KMS-11 (cell line): ENCODE data around the gene SLC5A12.
A peak's percentile ranks its signal among the peaks of the same experiment; 100 is the strongest.
"Not testable (repeated sequence)": the region's sequence is repeated elsewhere in the genome, so short reads cannot be mapped to it uniquely, and the experiment has no call there.

Source experiments
- H2AFZ ChIP-seq: fragments of 200-600 bp; sonication (generic); 2 replicates; pipeline ENCODE4 v1.6.1; 2016; ENCODE audit warnings: antibody characterized with exemption, mixed run types, low read depth
- H3K27ac ChIP-seq: fragments of 200-600 bp; sonication (generic); 2 replicates; pipeline ENCODE4 v1.6.1; 2016; ENCODE audit warnings: mild to moderate bottlenecking, mixed run types
- H3K27me3 ChIP-seq: fragments of 200-600 bp; sonication (generic); 2 replicates; pipeline ENCODE4 v1.6.1; 2017; ENCODE audit warnings: mild to moderate bottlenecking, low read depth, mixed run types, moderate library complexity; ENCODE audit not compliant: insufficient read depth
- H3K36me3 ChIP-seq: fragments of 200-600 bp; sonication (generic); 2 replicates; pipeline ENCODE4 v1.6.1; 2017; ENCODE audit warnings: mild to moderate bottlenecking, mixed run types; ENCODE audit not compliant: insufficient read depth
- H3K4me1 ChIP-seq: fragments of 200-600 bp; sonication (generic); 2 replicates; pipeline ENCODE4 v1.6.1; 2016; ENCODE audit warnings: mild to moderate bottlenecking, low read depth, mixed run types; ENCODE audit not compliant: poor library complexity, severe bottlenecking
- H3K4me2 ChIP-seq: fragments of 200-600 bp; sonication (generic); 2 replicates; pipeline ENCODE4 v1.7.0; 2016; ENCODE audit warnings: mild to moderate bottlenecking, mixed run types
- H3K4me3 ChIP-seq: fragments of 200-600 bp; sonication (generic); IDR thresholded peaks from 2 replicates; pipeline ENCODE4 v1.6.1; 2017; ENCODE audit warnings: low read depth, low read length, mixed read lengths; ENCODE audit not compliant: insufficient read depth
- H3K79me2 ChIP-seq: fragments of 200-600 bp; sonication (generic); 2 replicates; pipeline ENCODE4 v1.6.1; 2016; ENCODE audit warnings: low read depth, mixed run types; ENCODE audit not compliant: insufficient read depth
- H3K9ac ChIP-seq: fragments of 200-600 bp; sonication (generic); 2 replicates; pipeline ENCODE4 v1.6.1; 2016; ENCODE audit warnings: mild to moderate bottlenecking, mixed run types
- H4K20me1 ChIP-seq: fragments of 200-600 bp; sonication (generic); 2 replicates; pipeline ENCODE4 v1.6.1; 2016; ENCODE audit warnings: mild to moderate bottlenecking, mixed run types; ENCODE audit not compliant: insufficient read depth
- CTCF ChIP-seq: fragments of 200-600 bp; sonication (generic); conservative IDR thresholded peaks from 2 replicates; pipeline ENCODE4 v1.6.1; 2017; ENCODE audit warnings: low read depth, mild to moderate bottlenecking, antibody characterized with exemption, low read length, moderate library complexity, mixed read lengths

Gene SLC5A12

GRCh38 chr11:26651916-26652315, 69.9 kb downstream of the SLC5A12 start:
- no peak for TF ChIP-seq CTCF
- Histone ChIP-seq H3K4me2 (no peak overlapping the region), H3K4me1 (no peaks in the 10 kb centered on the region), H3K27me3 (no peaks in the 10 kb centered on the region), H2AFZ (no peak overlapping the region), H3K9ac (no peak overlapping the region), H3K79me2 (no peaks in the 10 kb centered on the region), H4K20me1 (no peaks in the 10 kb centered on the region), H3K4me3 (no peak overlapping the region), H3K27ac (no peak overlapping the region), H3K36me3 (no peaks in the 10 kb centered on the region)

- Histone ChIP-seq H4K20me1 (no peaks in the 10 kb centered on the region), H3K4me2 (no peak overlapping the region), H3K27me3 (no peaks in the 10 kb centered on the region), H2AFZ (no peak overlapping the region), H3K4me3 (no peak overlapping the region), H3K36me3 (no peaks in the 10 kb centered on the region), H3K9ac (no peak overlapping the region), H3K27ac (no peak overlapping the region), H3K4me1 (no peaks in the 10 kb centered on the region), H3K79me2 (no peaks in the 10 kb centered on the region)
- peak; percentile 68 for TF ChIP-seq CTCF
These were observed 72.0 kb downstream of the SLC5A12 start for GRCh38 chr11:26649884-26650283.

- H3K4me2 ChIP-seq: not testable (repeated sequence)
These were observed 78.5 kb downstream of the SLC5A12 start for GRCh38 chr11:26643314-26643713.

GRCh38 chr11:26632691-26633159, 89.1 kb downstream of the SLC5A12 start:
- no peak overlapping the region for H2AFZ ChIP-seq

More at GRCh38 chr11:26643314-26643713, 78.5 kb downstream of the SLC5A12 start:
- H2AFZ ChIP-seq, H4K20me1 ChIP-seq, H3K27me3 ChIP-seq, H3K27ac ChIP-seq, H3K4me1 ChIP-seq, H3K4me3 ChIP-seq, H3K36me3 ChIP-seq, H3K9ac ChIP-seq, H3K79me2 ChIP-seq: not testable (repeated sequence)

GRCh38 chr11:26626346-26626745, 95.5 kb downstream of the SLC5A12 start:
- no peak overlapping the region for H2AFZ ChIP-seq
- no peaks in the 10 kb centered on the region for H3K4me1 ChIP-seq
- H3K9ac ChIP-seq: no peak overlapping the region
- no peak overlapping the region for H3K27ac ChIP-seq
- no peaks in the 10 kb centered on the region for H3K27me3 ChIP-seq
- no peak overlapping the region for H3K4me3 ChIP-seq
- TF ChIP-seq CTCF: no peak
- no peaks in the 10 kb centered on the region for H3K79me2 ChIP-seq
- H3K36me3 ChIP-seq: no peaks in the 10 kb centered on the region
- H4K20me1 ChIP-seq: no peaks in the 10 kb centered on the region
- H3K4me2 ChIP-seq: no peak overlapping the region

More at GRCh38 chr11:26632691-26633159, 89.1 kb downstream of the SLC5A12 start:
- Histone ChIP-seq H3K27me3 (no peaks in the 10 kb centered on the region), H4K20me1 (no peaks in the 10 kb centered on the region), H3K9ac (no peak overlapping the region), H3K27ac (no peak overlapping the region), H3K4me1 (no peaks in the 10 kb centered on the region), H3K4me3 (no peak overlapping the region), H3K79me2 (no peaks in the 10 kb centered on the region), H3K36me3 (no peaks in the 10 kb centered on the region), H3K4me2 (no peak overlapping the region)
- no peak for TF ChIP-seq CTCF
